Measurements from ENCODE around the gene SYT2.
"Not testable (repeated sequence)": the region's sequence is repeated elsewhere in the genome, so short reads cannot be mapped to it uniquely, and the experiment has no call there.

SYT2 gene

DNA sequence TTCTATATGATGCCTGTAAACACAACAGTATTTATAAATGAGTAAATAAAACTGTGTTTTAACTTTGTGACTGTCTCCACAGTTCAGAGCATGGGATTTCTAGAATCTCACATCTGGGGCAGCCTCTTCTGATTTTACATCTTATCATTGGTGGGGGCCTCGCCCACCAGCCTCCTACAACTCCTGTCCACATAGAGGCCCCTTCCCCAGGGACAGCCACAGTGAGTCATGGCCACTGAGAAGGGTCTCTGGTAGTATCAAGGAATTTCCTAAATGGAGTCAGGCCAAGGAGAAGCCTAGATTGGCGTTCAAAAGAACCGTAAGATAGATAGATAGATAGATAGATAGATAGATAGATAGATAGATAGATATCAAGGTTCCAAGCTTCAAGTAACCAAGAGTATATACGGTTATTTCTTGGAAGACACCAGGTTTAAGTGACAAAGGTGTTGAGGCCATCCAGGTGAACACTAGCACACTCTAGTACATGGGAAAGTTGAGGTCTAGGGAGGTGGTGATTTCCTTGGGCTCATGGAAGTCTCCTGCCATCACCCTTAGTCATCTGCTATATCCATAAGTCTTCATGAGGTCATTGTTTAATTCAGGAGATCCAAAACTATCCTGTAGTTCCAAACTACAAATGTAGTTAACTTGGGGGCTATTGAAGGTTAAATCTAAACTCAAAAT, 121.6 kb downstream of the SYT2 start:
- DNase-seq, result no peak

- DNase-seq, result no peak
Observed at GRCh38 chr1:202587859-202588485, 122.3 kb downstream of the SYT2 start.

GRCh38 chr1:202586871-202587270, 123.4 kb downstream of the SYT2 start:
- DNase-seq, result no peak

DNA sequence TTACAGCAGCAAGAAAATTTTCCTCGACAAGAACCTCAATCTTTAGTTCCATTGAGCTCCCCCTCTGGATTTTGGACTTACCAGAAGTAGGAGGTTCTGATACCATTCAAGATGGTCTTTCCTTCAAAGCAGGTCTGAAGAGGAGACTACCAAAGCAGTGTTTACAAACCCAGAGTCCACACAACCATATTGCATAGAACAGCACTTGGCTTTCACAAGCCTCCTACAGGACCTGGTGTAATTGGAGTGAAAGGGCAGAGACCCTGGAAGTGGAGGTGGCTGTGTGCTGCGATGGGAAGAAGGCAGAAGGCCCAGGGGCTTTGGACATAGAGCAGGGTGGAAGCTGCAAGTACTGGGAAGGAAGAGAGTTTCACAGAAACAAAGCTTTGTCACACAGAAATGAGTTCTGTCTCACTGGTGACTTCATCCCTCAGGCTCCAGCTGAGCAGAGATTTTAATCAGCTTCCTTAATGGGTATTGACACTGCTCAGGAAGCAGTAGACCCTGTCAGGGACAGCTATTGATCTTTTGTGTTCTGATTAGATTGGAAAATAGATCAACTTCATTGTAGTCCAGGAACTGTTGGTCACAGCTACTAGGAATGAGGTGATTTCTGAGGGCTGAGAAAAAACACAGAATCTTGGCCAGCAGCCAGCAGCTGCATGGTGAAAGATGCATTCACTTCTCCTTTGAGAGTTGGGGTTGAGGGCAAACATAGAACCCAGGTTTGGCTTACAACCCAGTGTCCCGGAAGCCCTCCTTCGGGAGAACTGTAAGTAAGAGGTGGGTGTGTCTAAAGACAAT, 124.0 kb downstream of the SYT2 start:
- no peak for DNase-seq

GRCh38 chr1:202585590-202585933, 124.7 kb downstream of the SYT2 start:
- no peak for DNase-seq

DNA sequence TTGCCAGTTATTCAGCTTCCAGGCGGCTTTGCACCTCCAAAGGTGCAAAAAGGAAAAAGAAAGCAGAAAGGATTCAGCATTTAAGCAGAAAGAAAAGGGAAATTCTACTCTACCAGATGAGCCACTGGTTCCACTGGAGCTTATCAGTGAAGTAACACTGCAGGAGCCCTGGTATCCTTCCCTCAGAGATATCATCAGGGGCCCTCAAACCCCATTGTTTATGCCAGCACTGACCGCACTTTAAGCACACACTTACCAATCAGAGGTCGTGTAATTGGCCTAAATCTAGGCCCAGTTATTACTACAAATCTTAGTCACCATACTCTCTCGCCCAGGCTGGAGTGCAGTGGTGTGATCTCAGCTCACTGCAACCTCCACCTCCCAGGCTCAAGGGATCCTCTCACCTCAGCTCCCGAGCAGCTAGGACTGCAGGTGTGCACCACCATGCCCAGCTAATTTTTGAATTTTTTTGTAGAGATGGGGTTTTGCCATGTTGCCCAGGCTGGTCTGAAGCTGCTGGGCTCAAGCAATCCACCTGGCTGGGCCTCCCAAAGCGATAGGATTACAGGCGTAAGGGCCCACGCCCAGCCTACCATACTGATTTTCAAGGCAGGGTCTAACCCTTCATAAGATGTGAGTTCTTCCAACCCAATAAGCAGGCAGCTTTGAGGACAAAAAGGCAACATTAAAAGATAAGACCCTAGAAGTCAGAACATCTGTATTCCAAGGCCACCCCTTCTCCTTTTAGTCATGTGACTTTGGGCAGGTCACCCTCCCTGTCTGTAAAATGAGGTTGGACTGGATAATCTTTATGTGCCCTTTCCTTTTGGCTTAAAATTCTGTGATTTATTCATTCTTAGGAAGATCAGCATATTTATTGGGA, 125.3 kb downstream of the SYT2 start:
- no peak for DNase-seq

DNA sequence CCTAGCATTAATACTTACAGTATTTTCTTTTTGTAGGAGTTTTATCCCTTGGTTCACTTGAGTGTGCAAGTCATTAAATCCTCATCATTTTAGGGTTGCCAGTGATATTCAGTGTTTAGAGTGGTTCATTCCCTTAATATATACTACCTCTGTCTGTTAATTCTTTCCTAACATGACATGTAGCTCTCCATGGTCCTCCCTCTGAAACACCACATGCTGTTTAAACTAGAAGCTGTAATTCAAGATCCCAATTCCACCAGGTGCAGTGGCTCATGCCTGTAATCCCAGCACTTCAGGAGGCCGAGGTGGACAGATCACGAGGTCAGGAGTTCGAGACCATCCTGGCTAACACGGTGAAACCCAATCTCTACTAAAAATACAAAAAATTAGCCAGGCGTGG, 127.9 kb downstream of the SYT2 start:
- not testable (repeated sequence) for DNase-seq

DNA sequence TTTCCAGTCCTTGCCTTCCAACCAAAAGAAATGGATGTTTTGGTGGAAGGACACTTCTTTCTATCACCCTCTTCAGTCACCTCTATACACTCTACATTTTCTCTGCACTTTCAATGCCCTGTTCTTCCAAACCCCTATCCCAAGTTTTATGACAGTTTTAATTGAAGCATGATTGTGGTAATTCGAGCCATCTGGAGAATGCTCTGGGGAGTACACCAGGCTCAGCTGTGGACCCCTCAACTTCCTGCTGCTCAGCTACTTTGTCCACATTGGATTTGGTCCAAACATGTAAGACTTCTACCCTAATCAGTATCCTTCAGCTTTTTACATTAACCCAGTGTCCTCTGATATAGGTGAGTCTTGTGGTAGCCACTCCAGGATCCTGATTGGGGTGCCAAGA, 129.6 kb downstream of the SYT2 start:
- DNase-seq, result no peak

DNA sequence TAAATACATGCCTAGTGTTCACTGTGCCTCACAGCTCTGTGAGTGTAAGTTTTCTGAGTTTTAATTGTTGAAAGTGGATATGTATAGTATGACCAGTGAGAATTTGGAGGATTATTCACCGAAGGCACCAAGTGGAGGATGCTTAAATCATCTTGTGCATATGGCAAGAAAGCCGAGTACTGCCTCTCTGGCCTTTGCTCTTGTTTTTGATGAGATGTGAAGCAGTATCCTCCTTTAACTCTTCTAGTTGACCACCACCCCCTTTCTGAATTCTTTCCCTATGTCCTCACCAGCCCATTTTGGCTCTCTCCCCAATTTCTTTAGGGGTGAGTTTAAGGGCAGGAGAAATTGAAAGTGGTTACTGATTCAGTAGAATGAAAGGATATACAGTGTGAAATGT, 130.4 kb downstream of the SYT2 start:
- no peak for DNase-seq

GRCh38 chr1:202578565-202578964, 131.7 kb downstream of the SYT2 start:
- DNase-seq, result no peak

- no peak for DNase-seq
Observed at GRCh38 chr1:202578001-202578504, 132.2 kb downstream of the SYT2 start.

GRCh38 chr1:202577381-202577780, 132.9 kb downstream of the SYT2 start:
- no peak for DNase-seq

DNA sequence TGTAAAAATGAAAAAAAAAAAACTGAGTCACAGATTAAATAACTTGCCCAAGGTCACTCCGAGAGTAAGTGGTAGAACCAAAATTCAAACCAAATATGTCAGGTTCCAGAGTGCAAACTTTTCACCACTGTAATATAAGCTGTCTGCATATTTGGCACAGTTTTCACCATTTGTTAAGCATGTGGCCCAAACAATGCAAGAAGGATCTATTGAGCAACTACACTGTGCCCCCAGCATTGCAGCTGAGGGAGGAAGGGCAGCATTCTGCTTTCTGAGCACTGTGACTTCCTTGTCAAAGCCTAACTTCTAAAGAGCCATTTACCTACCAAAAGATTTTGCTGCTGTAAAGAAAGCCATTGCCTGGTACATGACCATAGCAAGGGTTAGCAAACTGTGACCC, 133.4 kb downstream of the SYT2 start:
- DNase-seq, result no peak

DNA sequence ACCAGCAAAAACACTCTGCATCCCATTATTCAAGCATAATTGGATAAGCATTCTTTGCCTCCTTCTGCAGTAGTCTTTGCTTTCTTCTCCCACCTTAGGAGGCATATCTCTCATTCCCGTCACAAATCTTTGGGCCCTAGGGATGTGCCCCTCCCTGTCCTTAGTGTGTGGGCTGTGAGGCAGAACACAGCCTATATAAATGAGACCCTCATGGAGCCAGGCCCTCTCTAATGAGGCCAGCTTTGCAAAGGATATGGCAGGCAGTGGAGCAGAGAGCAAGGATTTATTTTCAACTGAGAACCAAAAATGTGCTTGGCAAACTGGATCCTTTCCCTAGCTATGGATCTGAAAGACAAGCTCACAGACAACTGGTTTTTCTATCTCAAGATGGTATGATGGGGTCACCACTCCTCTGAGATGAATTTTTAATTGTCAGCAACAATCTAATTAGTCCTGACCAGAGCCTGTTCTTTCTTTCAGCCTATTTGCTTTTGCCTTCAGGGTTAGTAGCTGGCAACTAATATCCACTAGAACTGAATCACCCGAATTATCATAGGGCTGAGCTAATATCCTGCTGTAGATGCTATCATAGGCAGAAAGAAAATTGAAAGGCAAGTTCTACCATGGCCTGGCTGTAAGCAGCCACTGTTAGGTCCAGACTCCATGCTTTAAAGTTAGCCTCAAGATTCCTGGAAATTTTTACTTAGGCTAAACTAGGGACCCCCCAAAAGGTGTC, 134.2 kb downstream of the SYT2 start:
- no peak for DNase-seq

GRCh38 chr1:202572867-202573266, 137.4 kb downstream of the SYT2 start:
- DNase-seq, result no peak

GRCh38 chr1:202571719-202572339, 138.4 kb downstream of the SYT2 start:
- no peak for DNase-seq

DNA sequence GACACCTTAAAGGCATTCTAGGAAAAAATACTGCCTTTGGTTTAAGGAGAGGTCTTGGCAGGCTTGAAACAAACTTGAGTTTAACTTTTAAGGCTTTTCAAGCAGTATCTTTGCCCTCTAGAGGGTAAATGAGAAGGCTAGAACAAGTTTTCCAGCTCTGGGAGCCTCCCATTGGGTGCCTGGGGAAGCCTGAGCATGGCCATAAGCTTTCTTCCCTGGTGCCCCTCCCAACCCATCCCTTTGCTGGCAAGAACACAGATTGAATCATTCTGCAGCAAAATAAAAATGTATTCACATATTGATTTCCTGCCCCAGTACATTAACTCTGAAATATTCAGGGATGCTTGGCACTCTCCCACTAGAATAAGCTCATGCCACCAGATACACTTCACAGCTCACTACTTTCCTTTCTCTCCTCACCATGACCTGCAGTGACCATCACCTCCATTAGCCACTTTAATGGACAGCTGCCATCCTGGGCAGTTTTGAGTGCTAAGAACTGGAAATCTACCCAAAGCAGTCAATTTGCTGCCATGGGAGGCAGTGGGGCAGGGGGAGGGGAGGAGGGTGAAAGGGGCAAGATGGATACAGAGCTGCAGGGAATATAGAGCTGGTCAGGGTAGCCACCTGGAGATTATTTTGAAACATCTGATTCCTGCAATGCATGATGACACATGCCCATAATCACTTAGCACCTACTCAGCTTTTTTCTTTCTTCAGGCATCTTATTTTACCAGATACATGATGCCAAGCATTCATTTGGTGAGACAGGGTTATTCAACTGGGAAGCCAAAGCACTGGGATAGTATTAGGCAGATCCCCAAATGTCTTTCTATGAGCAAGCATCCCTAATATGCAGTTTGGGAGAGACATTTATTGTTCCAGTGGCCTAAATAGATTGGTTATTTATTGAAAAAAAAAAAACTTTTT, 140.6 kb downstream of the SYT2 start:
- no peak for DNase-seq

GRCh38 chr1:202568826-202569225, 141.4 kb downstream of the SYT2 start:
- DNase-seq, result no peak

DNA sequence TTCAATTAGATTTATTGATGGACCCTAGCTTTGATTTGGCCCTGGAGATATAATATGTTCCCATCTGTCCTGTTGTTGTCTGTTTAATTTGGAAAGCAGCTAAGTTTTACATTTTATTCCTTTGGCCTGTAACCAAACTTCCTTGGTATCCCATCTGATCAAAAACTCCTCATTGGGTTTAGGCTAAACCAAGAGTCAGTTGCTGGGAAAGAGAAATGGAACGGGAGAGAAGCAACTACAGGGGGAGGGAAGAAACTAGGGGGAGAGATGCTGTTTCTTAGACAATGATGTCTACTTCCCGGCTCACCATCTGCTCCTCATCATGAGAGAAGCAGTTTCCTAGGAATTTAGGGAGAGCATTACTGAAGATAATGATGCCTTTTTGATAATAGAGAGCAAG, 141.8 kb downstream of the SYT2 start:
- DNase-seq, result no peak

DNA sequence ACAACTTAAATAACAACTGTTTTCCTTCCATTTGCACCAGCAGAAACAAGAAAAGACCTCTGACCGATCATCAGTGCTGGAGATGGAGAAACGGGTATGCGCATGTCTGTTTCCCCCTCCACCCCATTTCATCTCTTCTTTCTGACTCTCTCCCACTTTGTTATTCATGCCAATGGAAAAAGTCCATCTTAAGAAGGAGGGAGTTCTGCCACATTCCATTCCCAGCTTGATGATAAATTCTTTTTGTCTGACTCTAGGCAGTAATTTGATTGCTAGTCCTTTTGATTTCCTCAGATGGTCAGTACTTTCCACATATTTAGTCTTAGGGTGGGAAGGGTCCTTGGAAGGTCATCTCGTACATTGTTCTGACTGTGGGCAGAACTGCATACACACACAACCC, 142.5 kb downstream of the SYT2 start:
- DNase-seq, result no peak
